Endodermal cell (in vitro differentiated cells): ENCODE data around the gene DNAJB11. TPM values are rescaled to one million over a fixed set of nuclear protein-coding genes. Genes with fewer than 3 reads are reported as not detected.

Source experiments
- DNase-seq: peaks from one replicate; pipeline ENCODE4 v3.0.0-alpha.2; 2017
- H3K27ac ChIP-seq: 2 replicates; pipeline ENCODE4 v1.5.1; 2013; ENCODE audit warnings: mild to moderate bottlenecking, low read depth, low read length, moderate library complexity
- H3K27me3 ChIP-seq: 2 replicates; pipeline ENCODE4 v1.6.1; 2013; ENCODE audit warnings: mild to moderate bottlenecking, low read length, moderate library complexity; ENCODE audit not compliant: insufficient read depth, control insufficient read depth, poor library complexity, severe bottlenecking
- H3K36me3 ChIP-seq: 2 replicates; pipeline ENCODE4 v1.7.0; 2013; ENCODE audit warnings: mild to moderate bottlenecking, low read length, moderate library complexity; ENCODE audit not compliant: control insufficient read depth, insufficient read depth
- H3K4me1 ChIP-seq: one replicate; pipeline ENCODE4 v1.7.0; 2013; ENCODE audit warnings: low read length; ENCODE audit not compliant: control insufficient read depth, insufficient read depth
- H3K4me3 ChIP-seq: 2 replicates; pipeline ENCODE4 v1.5.1; 2013; ENCODE audit warnings: mild to moderate bottlenecking, low read length, moderate library complexity
- H3K9ac ChIP-seq: 2 replicates; pipeline ENCODE4 v1.6.1; 2013; ENCODE audit warnings: mild to moderate bottlenecking, low read length, moderate library complexity; ENCODE audit not compliant: poor library complexity, severe bottlenecking; ENCODE audit errors: extremely low read depth
- H3K9me3 ChIP-seq: 2 replicates; pipeline ENCODE4 v1.6.1; 2013; ENCODE audit warnings: mild to moderate bottlenecking, low read length, moderate library complexity; ENCODE audit not compliant: control insufficient read depth
- H3K27ac Mint-ChIP-seq: 2 replicates; pipeline ENCODE4 v1.8.0; 2020; ENCODE audit warnings: mixed read lengths
- H3K27me3 Mint-ChIP-seq: 2 replicates; pipeline ENCODE4 v1.8.0; 2021; ENCODE audit warnings: mild to moderate bottlenecking, mixed read lengths; ENCODE audit not compliant: insufficient read depth
- H3K36me3 Mint-ChIP-seq: 2 replicates; pipeline ENCODE4 v1.8.0; 2020; ENCODE audit warnings: low read depth, mixed read lengths
- H3K4me1 Mint-ChIP-seq: 2 replicates; pipeline ENCODE4 v1.8.0; 2020; ENCODE audit warnings: mixed read lengths
- H3K4me3 Mint-ChIP-seq: 2 replicates; pipeline ENCODE4 v1.8.0; 2020; ENCODE audit warnings: mild to moderate bottlenecking, moderate library complexity, mixed read lengths
- H3K9me3 Mint-ChIP-seq: 2 replicates; pipeline ENCODE4 v1.8.0; 2020; ENCODE audit warnings: mild to moderate bottlenecking, mixed read lengths
- CTCF ChIP-seq: fragments of 200-600 bp; sonication (generic); conservative IDR thresholded peaks from 2 replicates; pipeline ENCODE4 v1.5.0; 2021; ENCODE audit warnings: antibody characterized with exemption, mild to moderate bottlenecking
- WGBS, 2 experiments: methylation state at CpG; one replicate each; pipeline versions ENCODE4 v1.1.5 to v1.1.7; 2013; ENCODE audit warnings: missing lambda C conversion rate in 2 of 2, mixed read lengths in 1 of 2; ENCODE audit not compliant: insufficient coverage in 1 of 2, insufficient read length in 1 of 2; 5-methylcytosine and 5-hydroxymethylcytosine counted together
- total RNA-seq, 2 donors: library from RNA; stranded (reverse); fragmentation: NEBNext Ultra II Directional in 1 of 2; extraction: Animal tissue kit (Norgen Biotek cat#: 25700) in 1 of 2; gene quantifications; 2 replicates in 1 of 2; 3 replicates in 1 of 2; pipeline ENCODE4 v1.2.1, GENCODE V29; 2021

Gene DNAJB11
- total RNA-seq, 2 donors from 2014 or later: 59.8 to 81.5 TPM

- no peak for TF ChIP-seq CTCF
- H3K4me3 ChIP-seq: no peak overlapping the region
- Mint-ChIP-seq H3K9me3 (no peaks in the 10 kb centered on the region), H3K4me1 (no peaks in the 10 kb centered on the region), H3K36me3 (no peaks in the 10 kb centered on the region), H3K4me3 (no peak overlapping the region), H3K27ac (no peak overlapping the region), H3K27me3 (peaks cover 13% of the 10 kb centered on the region)
- no peaks in the 10 kb centered on the region for H3K36me3 ChIP-seq
- no peaks in the 10 kb centered on the region for H3K9me3 ChIP-seq
- H3K4me1 ChIP-seq: no peaks in the 10 kb centered on the region
- H3K27ac ChIP-seq: no peak overlapping the region
- DNase-seq: no peak
- H3K9ac ChIP-seq: no peak overlapping the region
- 91 to 97% methylated on average over 2 to 4 of the region's 4 CpGs for WGBS, 2 experiments
- no peaks in the 10 kb centered on the region for H3K27me3 ChIP-seq
These were observed 54.1 kb downstream of the DNAJB11 start for GRCh38 chr3:186624598-186624997.

GRCh38 chr3:186625600-186626042 is 55.1 kb downstream of the DNAJB11 start:
- no peaks in the 10 kb centered on the region for H3K9me3 Mint-ChIP-seq
- H3K4me1 ChIP-seq: no peaks in the 10 kb centered on the region
- H3K4me3 Mint-ChIP-seq: no peak overlapping the region
- H3K4me3 ChIP-seq: no peak overlapping the region
- no peak overlapping the region for H3K27ac Mint-ChIP-seq
- H3K4me1 Mint-ChIP-seq: no peaks in the 10 kb centered on the region
- H3K9me3 ChIP-seq: no peaks in the 10 kb centered on the region
- no peak for TF ChIP-seq CTCF
- no peaks in the 10 kb centered on the region for H3K36me3 ChIP-seq
- WGBS, 2 experiments: 91 to 100% methylated on average over 1 to 4 of the region's 4 CpGs
- no peaks in the 10 kb centered on the region for H3K36me3 Mint-ChIP-seq
- H3K9ac ChIP-seq: no peak overlapping the region
- no peak for DNase-seq
- H3K27me3 Mint-ChIP-seq: peaks cover 11% of the 10 kb centered on the region
- no peaks in the 10 kb centered on the region for H3K27me3 ChIP-seq
- no peak overlapping the region for H3K27ac ChIP-seq

- H3K36me3 ChIP-seq: no peaks in the 10 kb centered on the region
- WGBS, 2 experiments: 76 to 87% methylated on average over 5 to 7 of the region's 7 CpGs
- no peak for TF ChIP-seq CTCF
- H3K27me3 ChIP-seq: no peaks in the 10 kb centered on the region
- no peak overlapping the region for H3K9ac ChIP-seq
- no peaks in the 10 kb centered on the region for H3K4me1 ChIP-seq
- no peak overlapping the region for H3K4me3 ChIP-seq
- Mint-ChIP-seq H3K4me1 (no peaks in the 10 kb centered on the region), H3K36me3 (no peaks in the 10 kb centered on the region), H3K4me3 (no peak overlapping the region), H3K27me3 (peaks cover 13% of the 10 kb centered on the region), H3K9me3 (no peaks in the 10 kb centered on the region), H3K27ac (no peak overlapping the region)
- H3K9me3 ChIP-seq: no peaks in the 10 kb centered on the region
- DNase-seq: no peak
- H3K27ac ChIP-seq: no peak overlapping the region
These were observed 55.8 kb downstream of the DNAJB11 start for GRCh38 chr3:186626254-186626847.
